ENCODE results near the gene RAD51B.
"Not testable (repeated sequence)": the region's sequence is repeated elsewhere in the genome, so short reads cannot be mapped to it uniquely, and the experiment has no call there.

The RAD51B gene

GRCh38 chr14:68160779-68161546, 341.4 kb downstream of the RAD51B start:
- FAIRE-seq = peak; percentile 94
- no peak for DNase-seq (ENCODE audit: insufficient read length, low spot score)

DNA sequence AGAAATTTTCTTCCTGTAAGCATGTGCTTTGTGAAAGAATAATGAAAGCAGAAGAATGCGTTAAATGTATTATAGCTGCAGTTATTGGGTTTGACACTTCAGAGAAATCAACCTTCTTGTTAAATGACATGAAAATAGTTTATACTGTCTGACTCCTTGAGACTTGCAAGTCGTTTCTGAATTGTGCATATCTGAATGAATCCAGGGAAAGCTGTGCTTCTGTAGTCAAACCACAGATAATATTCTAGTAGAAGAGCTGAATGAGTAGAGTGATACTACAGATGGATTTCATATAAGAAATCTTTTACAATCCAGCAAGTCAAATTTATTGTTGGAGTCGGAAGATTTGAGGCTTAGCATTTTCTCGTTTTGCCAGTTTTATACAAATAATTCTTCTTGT, 343.3 kb downstream of the RAD51B start:
- peak; percentile 74 for FAIRE-seq
- no peak for DNase-seq (ENCODE audit: insufficient read length, low spot score)

DNA sequence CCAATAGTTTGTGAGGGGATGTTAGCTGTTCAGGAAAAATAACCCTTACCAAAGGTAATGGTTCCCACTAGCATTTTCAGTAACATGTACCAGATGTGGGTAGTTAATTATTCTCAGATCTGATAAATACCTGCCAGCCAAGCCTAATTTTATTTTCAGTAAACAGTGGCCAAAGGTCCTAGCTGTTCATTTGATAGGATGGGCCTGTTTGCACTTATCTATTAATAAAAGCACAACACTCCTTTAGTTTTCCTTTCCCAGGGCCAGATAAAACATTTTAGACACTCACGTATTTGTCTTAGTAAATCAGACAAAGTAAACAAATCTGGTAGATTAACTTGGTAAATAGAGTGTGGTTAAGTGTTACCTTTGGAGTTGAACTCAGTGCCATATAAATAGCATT, 345.1 kb downstream of the RAD51B start:
- DNase-seq (ENCODE audit: insufficient read length, low spot score) (no peak), FAIRE-seq (peak; percentile 94)

- DNase-seq (ENCODE audit: insufficient read length, low spot score) (no peak), FAIRE-seq (peak; percentile 79)
These were observed 345.8 kb downstream of the RAD51B start for GRCh38 chr14:68165274-68165843.

- FAIRE-seq = no peak
These were observed 347.3 kb downstream of the RAD51B start for GRCh38 chr14:68166731-68167382.

DNA sequence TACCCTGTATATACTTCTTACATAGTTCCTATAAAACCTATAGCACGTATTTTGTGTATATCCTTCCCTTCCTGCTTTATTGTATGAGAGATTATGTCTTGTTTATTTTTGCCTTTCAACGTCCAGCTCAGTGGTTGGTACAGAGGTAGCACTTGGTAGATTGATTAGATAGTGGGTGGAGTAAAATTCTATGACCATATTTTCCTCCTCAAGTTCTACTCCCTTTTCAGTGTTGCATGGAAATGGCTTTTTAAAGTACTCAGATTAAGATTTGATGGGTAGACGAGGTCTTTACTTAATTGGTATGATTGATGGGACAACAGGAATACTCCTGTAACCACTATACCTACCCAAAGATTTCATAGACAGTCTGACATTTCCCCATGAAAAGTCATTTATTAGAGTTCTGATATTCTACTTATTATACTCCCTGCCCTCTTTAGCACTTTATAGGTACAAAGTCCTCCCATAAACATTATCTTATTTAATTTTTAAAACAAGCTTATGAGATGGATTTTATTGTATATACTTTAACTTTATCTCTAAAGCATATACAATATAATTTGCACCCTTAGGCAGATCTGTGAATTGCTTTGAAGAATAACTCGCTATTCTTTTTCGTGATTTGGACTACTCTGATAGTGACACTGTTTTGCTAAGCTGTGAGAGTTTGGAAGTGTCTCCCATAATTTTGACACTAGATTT, 348.0 kb downstream of the RAD51B start:
- FAIRE-seq (peak; percentile 94), DNase-seq (ENCODE audit: insufficient read length, low spot score) (no peak)

More at GRCh38 chr14:68166731-68167382, 347.3 kb downstream of the RAD51B start:
- DNase-seq (ENCODE audit: insufficient read length, low spot score) = no peak

- FAIRE-seq = peak; percentile 89
- no peak for DNase-seq (ENCODE audit: insufficient read length, low spot score)
These were observed 349.0 kb downstream of the RAD51B start for GRCh38 chr14:68168460-68169109.

DNA sequence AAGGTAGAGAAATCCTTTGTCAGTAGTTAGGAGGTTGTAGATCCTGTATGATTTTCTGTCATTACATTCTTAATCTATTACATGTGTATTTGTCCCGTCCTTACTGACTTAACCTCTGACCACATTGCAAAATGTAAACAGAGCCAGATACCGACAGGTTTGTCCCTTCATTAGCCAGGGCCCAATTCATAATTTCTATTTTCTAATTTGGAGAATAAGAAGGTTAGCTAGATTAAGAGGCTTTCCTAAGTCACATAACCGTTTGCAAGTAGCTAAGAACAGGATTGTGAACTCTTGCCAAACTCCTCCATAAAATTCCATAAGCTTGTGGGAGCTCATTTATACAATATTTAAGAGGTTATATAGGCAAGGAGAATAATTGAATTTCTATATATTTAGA, 352.6 kb downstream of the RAD51B start:
- FAIRE-seq (peak; percentile 94), DNase-seq (ENCODE audit: insufficient read length, low spot score) (no peak)

DNA sequence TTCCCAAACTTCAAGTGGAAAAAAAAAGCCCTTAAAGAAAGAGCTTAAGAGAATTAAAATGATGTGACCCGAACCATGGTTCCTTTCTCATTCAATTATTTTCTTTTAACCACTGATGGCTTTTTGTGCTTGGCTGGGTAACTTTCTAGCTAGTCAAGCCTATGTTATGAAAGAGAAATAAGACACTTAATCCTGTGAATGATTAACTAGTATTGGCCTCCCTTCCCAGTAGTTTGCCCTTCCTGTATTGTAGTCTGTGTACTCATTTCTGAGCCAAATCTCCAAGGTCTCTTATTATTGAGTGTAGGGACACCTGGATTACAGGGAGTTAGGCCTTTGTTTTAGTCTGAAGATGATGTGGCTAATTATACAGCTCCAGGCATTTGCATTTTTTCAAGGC, 353.0 kb downstream of the RAD51B start:
- no peak for DNase-seq (ENCODE audit: insufficient read length, low spot score)
- FAIRE-seq = peak; percentile 88

DNA sequence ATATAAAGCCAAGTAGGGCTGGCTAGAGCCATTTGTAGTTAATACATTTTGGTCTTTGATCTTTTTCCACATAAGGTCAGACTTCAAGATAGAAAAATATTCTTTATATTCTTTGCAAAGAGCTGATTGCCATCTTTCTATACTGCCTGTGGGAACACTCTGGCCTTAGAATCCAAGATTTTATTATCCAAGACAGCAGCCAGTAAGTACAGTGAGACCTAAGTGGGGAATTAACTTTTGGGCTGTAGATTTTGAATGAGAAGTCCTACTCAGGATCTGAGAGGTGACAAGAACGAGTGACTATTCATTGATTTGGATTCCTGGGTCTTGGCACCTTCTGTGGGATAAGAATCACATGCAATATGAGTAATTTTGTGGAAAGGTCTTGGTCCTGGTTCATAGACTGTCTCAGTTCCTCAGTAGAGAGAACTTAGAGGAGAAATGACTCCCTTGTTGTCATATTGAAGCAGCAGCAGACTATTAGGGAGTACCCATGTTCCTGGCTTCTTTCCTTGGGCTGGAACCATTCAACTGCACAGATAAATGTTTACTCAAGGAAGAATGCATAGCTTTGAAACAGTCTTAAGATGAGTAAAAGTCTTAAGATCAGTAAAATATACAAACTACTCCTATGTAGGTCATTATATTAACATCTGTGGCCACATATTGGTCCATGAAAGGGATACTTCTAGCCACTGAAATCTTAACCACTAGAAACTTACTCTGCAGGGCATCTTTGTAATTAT, 353.8 kb downstream of the RAD51B start:
- FAIRE-seq = peak; percentile 23

GRCh38 chr14:68174446-68174845, 354.9 kb downstream of the RAD51B start:
- DNase-seq (ENCODE audit: insufficient read length, low spot score) (no peak), FAIRE-seq (no peak)

More for the DNA sequence above, 353.8 kb downstream of the RAD51B start:
- DNase-seq (ENCODE audit: insufficient read length, low spot score) = no peak

DNA sequence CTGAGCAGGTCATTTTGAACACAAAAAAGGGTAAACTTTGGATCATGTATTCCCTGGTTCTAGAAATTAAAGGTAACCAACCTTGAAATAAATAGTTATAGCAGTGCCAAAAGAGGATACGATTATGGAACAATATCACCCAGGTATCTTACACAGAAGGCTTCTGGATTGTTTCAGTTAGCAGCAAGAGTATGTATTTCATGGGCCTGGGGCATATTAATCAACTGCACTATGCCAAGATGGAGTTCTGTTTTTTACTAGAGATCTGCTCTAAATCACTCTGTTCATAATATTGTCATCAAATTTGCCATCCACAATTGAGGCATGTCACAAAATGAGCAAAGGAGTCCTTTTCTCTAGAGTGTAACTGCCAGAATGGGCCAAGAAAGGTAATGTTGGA, 357.1 kb downstream of the RAD51B start:
- no peak for FAIRE-seq
- DNase-seq (ENCODE audit: insufficient read length, low spot score) = no peak

DNA sequence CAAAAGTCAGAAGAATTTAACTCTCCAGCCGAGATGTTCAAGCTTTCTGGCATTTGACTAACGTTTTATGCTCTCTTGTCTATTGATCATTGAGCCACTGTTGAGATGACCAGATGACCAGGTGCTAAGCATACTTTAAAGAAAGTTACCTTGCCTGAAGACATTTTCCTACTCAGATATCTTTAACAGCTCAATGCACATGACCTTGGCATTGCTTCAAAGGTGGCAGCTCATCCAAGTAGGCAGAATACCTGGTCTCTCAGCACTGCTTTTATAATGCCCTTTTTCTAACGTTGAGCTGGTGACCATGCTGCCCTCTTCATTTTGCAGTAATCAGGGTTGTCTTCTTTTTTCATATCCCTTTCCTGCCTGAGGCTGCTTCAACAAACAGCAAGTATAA, 358.1 kb downstream of the RAD51B start:
- no peak for DNase-seq (ENCODE audit: insufficient read length, low spot score)
- peak; percentile 87 for FAIRE-seq

DNA sequence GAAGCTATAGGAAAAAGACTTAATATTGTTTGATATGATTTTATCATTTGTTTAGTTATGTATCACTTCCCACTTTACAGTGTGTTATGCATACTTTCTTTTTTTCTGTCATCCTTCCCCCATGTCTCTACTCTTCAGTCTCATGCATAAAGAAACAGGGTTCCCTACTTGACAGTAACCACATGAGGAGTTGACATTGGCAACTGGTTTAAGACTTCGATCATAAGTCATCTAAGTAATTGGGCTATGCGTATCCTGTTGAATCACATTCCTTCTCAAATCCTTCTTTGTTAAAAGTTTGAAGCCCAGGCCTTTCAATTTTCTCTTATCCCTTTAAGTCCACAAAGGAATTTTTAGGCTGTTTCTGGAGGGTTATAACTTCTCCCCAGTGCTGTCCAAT, 358.7 kb downstream of the RAD51B start:
- DNase-seq (ENCODE audit: insufficient read length, low spot score) = no peak
- FAIRE-seq = no peak

DNA sequence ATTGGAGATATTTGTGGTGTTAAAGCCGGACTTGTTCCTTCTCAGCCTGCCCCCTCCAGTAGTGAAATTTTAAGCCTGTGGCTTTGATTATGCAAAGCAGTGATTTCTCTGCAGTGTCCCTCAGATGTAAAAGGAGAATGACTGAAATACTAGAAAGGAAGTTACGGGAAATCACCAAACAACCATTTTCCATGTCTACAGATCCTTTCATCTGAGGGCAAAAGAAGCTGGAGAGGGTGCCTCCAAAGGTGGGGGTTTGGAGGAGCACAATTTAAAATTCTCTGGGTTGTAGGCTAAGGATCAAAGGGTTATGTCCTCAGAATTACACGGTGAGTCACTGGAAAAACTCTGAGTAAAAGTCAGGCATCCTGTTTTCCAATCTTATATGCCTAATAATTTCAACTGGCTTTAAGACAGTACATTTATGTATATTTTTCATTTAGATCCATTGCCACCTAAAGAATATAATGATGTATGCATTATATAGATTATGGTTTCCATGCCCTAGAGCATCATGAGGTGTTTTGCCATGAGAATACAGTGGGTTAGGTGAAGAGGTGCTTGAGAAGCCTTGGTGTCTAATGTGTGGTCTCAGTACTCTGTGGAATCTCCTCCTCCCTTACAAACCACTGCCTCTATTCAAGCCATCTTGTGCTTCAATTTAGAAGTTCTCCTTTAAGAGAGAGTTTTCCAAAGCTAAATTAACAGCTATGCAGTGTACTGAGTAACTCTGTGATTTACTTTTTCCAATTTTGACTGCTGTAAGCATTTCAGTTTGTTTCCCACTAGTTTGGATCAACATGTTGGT, 362.1 kb downstream of the RAD51B start:
- FAIRE-seq (peak; percentile 75), DNase-seq (ENCODE audit: insufficient read length, low spot score) (peak; percentile 64)

DNA sequence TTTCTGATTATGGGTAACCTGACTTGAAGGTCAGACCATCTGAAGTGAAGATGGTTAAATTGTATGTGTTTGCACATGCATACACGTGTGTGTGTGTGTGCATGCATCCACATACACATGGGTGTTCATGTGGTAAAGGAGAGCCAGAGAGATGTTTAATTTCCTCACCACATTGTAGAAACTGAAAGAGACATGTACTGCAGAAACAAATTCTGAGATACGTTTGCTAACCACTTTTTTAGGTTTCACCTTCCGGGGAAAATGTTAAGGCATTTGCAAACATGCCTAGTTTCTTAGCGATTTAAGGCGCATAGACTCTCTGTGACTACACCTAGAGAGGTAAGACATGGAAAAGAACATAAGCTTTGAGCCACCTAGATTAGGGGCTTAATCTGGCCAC, 362.9 kb downstream of the RAD51B start:
- DNase-seq (ENCODE audit: insufficient read length, low spot score) (no peak), FAIRE-seq (peak; percentile 89)

GRCh38 chr14:68186500-68187276, 367.1 kb downstream of the RAD51B start:
- DNase-seq (ENCODE audit: insufficient read length, low spot score) = not testable (repeated sequence)
- peak; percentile 98 for FAIRE-seq

DNA sequence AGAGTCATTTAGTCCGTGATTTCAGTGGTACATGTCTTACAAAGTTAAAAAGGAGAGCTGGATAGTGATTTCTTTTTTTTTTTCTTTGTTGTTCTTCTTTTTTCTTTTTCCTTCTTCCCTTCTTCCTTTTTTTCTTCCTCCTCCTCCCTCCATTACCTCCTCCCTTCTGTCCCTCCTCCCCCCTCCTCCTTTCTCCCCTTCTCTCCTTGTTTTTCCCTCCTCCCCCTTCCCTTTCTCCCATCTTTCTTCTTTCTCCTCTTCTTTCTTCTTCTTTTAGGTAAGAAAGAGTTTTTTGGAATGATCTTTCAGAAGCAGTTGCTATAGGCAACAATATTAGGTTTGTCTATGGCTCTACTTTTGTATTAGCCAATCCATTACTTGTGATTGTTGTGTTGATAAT, 368.6 kb downstream of the RAD51B start:
- FAIRE-seq = peak; percentile 96

More for the DNA sequence above, 368.6 kb downstream of the RAD51B start:
- DNase-seq (ENCODE audit: insufficient read length, low spot score) = no peak

Data from HTR-8/SVneo (cell line).